SK-N-SH (cell line): Measurements from ENCODE around the gene DNAJA1.

Source experiments
- CTCF ChIP-seq: fragments of 200-600 bp; sonication (generic); IDR thresholded peaks from 2 replicates; pipeline ENCODE4 v1.6.1; 2017; ENCODE audit warnings: antibody characterized with exemption, mild to moderate bottlenecking, moderate library complexity
- POLR2AphosphoS5 ChIP-seq: IDR thresholded peaks from 2 replicates; pipeline ENCODE4 v1.6.1; 2012; ENCODE audit warnings: low read depth, low read length
- RAD21 ChIP-seq: IDR thresholded peaks from 2 replicates; pipeline ENCODE4 v1.6.1; 2012; ENCODE audit warnings: mild to moderate bottlenecking, low read length
- RCOR1 ChIP-seq: fragments of 150-350 bp; IDR thresholded peaks from 2 replicates; pipeline ENCODE4 v1.6.1; 2017; ENCODE audit warnings: antibody characterized with exemption, low read length
- SIN3A ChIP-seq: IDR thresholded peaks from 2 replicates; pipeline ENCODE4 v1.6.1; 2012; ENCODE audit warnings: low read depth, mild to moderate bottlenecking, low read length, moderate library complexity, borderline replicate concordance
- SMC3 ChIP-seq: IDR thresholded peaks from 2 replicates; pipeline ENCODE4 v1.6.1; 2012; ENCODE audit warnings: low read depth, low read length, improper control_type of control experiment
- TEAD4 ChIP-seq: IDR thresholded peaks from 2 replicates; pipeline ENCODE4 v1.4.0; 2012; ENCODE audit warnings: mild to moderate bottlenecking, borderline replicate concordance; ENCODE audit not compliant: insufficient read depth
- YY1 ChIP-seq: IDR thresholded peaks from 2 replicates; pipeline ENCODE4 v1.4.0; 2012; ENCODE audit warnings: low read depth, mild to moderate bottlenecking

- TF ChIP-seq TEAD4 (no peak), POLR2AphosphoS5 (no peak; the same call in 1 of the 2 replicates), SIN3A (no peak), RAD21 (no peak), SMC3 (no peak), CTCF (no peak), YY1 (no peak), RCOR1 (no peak)
These were observed 15.8 kb downstream of the DNAJA1 start for GRCh38 chr9:33040792-33041431.
